ENCODE data around the gene ETV6.

Gene ETV6

DNA sequence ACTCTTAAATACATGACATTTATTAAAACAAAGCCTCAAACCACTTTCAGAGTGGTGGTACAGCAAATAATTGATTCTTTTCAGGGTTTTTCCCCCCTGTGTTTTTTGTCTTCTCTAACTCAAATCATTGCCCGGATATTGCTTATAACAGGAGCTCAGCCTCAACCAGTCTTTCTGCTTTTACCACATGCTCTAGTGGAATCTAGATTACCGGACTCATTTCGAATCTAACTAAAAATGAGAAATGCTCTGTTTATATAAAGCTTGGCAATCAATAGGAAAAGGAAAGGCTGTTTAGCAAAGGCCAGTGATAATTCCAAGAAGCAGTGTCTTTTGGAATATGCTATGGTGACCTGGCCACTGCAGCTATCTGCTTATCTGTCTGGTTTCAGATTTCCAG is 161.5 kb downstream of the ETV6 start:
- FAIRE-seq, result no peak

DNA sequence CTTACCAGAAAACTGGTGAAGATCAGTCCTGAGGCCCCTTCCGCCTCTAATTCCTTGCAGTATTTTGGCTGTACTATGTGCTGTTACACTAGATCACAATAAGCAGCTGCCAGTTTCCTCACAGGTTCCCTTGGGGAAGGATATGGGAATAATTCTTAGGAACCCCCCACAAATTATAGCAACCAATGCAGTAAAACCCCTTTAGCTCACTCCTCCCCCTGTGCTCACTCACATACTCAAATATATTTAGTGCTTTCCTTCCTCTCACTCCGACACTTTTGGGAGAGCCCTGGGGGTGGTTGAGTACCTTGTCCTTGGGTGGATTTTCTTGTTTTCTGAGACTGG is 162.7 kb downstream of the ETV6 start:
- FAIRE-seq, result no peak

DNA sequence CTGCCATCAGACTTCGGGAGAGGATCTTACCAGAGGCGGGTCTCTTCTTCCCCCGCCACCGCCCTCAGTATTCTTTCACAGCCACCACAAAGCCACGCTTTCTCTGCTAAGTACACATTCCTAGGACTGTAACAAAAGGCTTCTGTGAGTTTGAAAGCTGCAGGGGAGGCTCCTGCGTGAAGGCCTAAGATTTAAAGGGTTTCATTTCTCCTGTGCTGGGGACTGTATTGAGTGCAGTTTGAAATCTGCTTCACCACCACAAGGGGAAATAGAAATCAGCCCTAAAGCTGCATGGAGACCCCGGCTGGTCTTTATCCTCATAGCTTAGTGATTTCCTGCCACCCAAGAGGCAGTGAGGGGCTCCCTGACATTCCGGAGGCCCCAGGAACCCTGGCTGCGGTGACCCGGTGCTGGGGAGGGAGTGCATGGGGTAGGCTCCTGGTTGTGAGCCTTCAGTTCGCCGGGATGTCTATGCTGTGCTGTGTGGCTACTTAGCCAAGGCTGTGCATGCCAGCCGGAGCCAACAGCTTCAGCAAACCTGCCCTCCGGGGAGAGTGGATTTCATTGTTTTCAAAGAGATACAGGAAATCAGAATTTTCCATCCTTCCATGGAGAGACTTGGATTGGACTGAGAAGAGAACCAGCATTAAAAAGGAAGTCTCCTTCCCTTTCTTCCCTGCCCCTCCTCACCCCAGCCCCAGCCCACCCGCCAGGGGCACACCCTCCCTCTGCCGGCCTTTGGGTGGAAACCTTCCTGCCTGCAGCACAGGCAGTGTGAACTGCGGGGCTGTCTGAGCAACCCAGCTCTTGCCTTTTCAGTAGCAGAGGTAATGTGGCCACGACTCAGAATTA is 163.3 kb downstream of the ETV6 start:
- FAIRE-seq, result no peak

DNA sequence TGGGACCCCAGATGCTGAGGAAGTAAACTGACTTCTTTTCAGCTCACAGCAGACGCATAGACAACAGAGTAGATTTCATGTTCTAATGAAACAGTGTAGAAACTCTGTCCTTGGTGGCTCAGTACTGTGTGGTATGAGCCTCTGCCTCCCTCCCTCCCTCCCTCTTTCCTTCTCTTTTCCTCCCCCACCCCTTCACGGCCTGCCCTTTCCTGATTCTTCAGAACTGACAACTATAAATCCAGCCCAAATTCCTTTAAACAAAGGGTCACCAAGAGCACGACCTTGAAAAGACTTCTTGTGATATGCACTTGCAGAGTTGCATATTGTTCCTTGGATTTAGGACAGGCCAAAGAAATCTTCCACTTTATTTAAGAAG is 164.0 kb downstream of the ETV6 start:
- no peak for FAIRE-seq

DNA sequence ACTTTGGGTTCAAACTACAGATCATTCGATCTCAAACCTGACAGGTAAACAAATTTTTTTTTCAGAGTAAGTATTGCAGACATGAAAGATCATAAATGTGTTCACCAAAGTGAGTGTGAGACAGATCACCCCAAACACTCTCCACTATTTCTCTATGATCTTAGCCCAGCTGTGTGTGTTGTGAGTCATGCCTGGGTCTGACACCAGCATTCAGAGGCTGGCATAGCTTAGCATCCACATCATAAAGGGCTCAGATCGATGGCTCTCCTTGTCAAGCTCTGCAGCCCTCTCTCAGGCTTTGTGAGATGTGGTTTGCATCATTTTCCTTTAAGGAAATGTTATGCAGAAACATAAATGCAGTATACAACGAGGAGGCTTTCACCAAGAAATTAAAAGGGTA is 164.9 kb downstream of the ETV6 start:
- no peak for FAIRE-seq

DNA sequence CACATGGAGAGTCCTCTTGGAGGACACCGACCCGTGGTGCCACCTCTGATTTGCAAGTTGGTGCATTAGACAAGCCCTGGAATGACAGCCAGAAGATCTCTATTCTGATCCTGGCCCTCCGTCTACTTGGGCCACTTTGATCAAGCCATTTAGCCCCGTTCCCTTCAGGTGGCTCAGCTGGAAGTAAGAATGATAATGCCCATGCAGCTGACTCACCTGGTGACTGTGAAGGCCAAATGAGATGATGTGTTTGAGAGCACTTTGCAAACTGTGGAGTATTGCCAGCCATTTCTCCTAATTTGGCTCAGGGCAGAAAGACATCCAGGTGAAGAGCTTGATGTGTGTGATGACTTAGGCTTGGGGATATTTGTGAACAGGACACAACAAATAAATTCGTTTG is 165.9 kb downstream of the ETV6 start:
- FAIRE-seq, result no peak

DNA sequence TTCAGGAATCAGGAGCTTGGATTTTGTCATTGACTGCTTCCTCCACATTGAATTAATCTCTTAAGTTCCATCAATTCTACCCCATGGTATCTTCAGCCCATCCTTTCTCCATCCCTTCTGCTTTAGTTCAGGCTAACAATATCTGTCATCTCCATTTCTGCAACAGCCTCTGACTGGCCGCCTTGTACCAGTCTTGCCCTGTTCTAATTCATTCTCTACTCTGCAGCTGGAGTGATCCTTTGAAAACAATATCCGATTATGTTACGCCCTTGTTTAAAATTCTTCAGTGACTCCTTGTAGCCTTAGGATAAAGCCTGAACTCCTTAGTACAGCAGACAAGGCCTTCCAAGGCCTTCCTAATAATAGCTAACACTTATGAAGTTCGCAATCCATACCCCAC is 170.2 kb downstream of the ETV6 start:
- no peak for FAIRE-seq

DNA sequence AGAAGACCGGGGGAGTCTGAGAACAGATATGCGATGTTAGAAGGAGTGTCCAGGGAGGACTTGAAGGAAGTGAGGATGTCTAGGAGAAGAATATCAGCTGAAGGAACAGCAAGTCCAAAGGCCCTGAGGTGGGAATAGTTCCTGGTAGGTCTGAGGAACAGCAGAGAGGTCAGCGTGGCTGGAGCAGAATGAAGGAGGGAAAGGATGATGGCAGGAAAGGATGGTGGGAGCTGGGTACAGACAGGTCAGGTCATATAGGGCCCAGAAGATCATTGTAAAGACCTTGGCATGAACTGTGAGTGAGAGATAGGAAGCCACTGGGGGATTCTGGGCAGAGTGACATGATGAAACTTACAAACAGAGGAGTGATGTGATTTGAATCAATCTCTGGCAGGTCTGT is 171.0 kb downstream of the ETV6 start:
- no peak for FAIRE-seq

DNA sequence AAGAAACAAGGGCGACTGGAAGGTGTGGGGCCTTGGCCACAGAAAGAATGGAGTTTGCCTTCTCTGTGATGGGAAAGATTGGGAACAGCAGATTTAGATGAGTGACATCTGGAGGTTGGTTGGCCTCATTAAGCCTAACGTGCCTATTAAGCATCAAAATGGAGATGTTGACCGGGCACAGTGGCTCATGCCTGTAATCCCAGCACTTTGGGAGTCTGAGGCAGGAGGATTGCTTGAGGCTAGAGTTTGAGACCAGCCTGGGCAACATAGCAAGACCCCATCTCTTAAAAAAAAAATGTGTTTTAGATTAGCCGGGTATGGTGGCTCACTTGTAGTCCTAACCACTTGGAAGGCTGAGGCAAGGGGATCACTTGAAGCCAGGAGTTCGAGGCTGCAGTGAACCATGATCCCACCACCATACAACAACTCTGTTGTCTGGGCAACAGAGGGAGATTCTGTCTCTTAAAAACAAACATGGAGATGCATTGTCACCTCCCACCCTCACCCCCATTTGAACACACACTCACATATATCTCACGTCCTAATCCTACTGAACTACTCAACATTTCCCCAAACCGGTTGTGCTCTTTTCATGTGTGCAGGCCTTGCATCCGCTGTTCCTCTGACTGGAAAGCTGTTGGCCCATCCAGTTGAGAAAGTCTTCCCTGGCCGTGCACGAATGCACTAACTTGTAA is 172.1 kb downstream of the ETV6 start:
- no peak for FAIRE-seq

DNA sequence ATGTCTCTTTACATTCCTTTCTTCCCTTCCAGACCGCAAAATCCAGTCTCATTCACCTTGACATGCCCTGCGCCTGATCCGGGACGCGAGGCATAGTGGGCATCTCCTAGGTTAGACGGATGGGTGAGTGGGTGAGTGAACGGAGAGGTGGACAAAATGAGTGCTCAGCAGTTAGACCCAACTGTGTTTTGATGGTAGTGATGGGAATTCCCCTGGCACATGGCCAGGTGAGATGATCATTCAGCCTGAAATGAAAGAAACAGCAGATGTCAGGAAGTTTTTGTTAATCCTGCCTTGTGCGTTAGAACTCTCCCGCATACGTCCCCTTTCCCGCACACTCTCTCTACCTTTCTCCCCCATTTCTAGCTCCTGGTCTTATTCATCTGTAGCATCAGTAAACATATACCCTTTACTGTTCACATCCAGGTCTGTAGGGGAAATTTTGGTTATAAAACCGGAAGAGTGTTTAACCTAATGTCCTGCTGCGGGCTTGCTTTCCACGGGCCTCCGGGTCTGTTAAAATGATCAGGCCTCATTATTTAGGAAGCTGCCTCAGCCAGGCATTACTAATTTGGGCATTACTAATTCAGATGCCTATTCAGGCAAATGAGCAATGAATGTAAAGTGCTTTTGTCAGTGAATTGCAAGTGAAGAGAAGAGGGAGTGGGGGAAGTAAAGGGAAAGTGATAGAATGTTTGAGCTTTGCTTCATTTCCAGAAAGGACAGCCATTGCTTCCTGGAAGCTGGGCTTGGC is 172.8 kb downstream of the ETV6 start:
- no peak for FAIRE-seq

DNA sequence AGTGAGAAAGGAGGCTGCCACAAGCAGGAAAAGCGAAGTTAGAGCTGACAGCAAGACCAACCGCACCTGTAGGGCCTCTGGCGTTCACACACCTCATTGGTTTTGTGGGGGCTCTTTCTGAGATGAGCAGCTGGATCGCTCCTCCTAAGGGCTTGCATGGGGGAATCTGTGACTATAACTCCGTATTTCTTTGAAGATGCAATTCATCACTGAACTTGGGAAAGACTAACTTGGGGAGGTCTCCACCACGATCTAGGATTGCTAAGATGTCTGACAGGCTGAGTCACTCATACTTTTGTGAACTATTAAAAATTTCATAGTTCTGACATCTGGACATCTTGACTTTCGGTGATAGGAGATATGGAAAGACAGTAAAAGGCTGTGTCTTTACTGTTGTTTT is 173.6 kb downstream of the ETV6 start:
- FAIRE-seq, result no peak

DNA sequence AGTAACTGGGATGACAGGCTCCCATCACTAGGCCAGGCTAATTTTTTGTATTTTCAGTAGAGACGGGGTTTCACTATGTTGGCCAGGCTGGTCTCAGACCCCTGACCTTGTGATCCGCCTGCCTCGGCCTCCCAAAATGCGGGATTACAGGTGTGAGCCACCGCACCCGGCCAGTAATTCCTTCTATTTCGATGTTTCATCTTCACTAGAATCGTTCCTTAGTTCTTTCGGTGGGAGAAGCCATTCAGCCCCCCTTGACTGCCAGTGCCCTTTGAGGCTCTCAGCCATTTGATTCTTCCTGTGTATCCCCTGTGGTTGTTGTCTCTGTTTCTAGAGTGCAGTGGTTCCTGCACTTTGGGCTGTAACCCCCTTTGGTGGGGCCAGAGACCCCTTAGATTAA is 174.1 kb downstream of the ETV6 start:
- FAIRE-seq, result no peak

DNA sequence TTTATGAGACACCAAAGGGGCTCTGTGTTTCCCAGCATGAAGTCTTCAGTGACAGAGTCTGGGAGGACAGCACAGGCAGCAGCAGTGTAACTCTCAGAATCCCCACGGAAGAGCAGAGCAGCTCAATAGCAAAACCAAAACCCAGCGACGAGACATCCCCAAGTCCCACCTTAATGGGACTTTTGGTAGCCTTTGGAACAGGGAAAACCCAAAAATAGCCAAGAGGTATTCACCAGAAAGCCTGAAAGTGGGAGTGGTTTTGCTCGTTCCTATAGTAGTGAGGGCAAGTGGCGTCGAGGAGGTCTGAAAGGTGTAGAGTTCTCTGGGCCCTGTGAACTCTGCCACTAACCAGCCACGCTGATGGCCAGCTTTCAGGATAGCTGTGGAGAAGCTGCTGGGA is 174.6 kb downstream of the ETV6 start:
- no peak for FAIRE-seq

DNA sequence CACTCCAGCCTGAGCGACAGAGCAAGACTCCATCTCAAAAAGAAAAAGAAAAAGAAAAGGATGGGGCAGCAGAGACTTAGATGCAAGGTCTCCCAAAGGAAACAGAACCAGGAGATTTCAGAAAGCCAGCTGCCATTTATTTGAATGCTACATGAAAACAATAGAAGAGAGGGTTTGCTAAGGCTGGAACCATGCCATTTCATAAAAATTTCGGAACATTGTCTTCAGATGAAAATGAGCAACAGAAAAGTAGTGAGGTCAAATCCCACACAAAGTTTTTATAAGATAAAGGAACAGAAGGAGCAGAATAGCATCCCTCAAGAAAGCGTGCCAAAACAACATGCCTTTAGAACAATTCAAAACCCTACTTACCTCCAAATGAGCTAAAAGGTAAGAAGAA is 175.3 kb downstream of the ETV6 start:
- no peak for FAIRE-seq

DNA sequence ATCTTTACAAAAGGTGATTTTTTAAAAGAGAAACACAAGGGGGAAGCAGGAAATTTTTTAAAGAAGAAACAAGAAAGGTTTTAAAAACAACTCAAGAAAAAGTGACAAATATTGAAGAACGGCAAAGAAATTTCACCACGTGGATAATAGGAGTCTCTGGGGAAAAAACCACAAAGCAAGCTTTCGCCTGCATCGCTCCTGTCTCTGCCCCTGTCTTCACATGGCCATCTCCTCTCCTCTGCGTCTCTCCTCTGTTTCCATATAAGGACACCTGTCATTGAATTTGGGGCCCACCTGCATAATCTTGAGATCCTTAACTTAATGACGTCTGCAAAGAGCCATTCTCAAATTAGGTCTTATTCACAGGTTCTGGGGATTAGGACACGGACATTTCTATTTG is 175.8 kb downstream of the ETV6 start:
- no peak for FAIRE-seq

DNA sequence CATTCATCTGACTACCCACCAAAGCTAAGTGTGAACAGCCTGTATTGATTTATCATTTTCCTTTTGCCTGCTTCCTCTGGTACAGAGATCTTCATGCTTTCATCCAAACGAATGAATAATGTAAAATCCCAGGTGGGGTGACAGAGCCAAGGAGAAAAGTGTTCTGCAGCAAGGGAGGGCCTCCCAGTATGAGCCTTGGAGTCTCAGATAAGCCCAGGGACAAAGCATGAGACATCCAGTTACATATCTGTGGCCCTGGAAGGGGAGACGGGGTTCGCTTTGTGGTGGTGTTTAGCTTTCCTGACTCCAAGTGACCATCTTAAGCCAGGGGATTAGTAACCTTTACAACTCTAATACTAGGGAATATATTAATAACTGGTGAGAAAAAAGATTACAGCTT is 177.1 kb downstream of the ETV6 start:
- FAIRE-seq, result no peak

DNA sequence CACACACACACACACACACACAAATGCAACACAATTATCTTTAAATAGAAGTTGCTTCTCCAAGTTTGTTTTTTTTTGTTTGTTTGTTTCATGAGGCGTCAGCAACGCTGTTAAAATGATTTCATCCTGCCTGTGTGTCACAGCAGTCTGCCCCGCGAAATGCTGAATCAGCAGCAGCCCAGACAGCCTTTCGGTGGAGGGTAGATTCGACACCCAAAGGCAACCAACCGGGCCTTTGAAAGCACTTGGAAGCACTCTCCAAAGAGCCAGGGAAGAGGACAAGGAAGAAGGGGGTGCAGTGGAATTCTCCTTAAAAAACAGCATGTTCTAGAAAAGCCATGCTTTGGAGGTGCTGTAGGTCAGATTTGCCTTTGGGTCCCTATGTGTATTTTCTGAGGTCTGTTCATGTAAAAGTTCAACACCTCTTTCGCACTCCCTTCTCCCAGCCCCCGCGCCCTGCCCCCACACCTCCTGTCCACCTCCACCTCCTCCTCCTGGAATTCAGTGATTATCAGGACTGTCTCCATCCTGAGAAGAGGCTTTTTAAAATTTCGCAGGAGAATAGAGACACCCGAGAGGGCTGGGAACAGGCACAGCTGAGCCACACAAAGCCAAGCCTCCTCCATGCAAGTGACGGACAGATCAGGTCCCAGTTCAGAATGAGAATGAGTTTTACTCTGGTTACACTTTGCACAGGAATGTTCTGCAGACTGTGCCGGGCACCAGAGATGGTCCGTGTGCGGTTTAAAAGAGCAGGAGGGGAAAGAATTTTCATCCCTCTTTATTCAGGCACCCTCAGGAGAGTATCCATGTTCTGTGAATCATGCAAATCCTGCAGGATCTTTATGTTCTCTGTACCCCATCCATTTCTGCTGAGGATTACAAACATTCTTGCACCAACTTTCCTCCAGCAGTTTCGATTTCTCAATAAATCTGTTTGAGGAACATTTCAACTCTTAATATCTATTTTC is 177.9 kb downstream of the ETV6 start:
- FAIRE-seq, result no peak

DNA sequence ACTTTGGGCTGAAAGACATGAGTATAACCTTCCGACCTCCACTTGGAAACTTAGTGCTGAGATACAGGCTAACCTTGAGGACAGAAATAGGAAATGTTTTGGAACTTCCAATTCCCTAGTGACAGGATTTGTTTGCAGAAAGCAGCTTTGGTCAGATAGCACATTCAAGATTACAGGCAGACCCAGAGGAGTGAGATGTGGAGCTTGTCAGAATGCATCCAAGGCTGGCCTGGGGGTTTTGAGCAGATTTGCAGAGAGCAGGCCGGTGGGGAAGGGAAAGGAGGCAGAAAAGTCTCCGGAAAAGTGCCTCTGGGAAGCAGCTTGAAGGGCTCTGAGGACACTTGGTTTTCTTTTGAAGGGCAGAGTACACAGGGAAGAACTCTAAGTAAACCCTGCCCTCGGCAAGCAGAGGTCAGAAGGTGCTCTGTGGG is 180.3 kb downstream of the ETV6 start:
- no peak for FAIRE-seq

DNA sequence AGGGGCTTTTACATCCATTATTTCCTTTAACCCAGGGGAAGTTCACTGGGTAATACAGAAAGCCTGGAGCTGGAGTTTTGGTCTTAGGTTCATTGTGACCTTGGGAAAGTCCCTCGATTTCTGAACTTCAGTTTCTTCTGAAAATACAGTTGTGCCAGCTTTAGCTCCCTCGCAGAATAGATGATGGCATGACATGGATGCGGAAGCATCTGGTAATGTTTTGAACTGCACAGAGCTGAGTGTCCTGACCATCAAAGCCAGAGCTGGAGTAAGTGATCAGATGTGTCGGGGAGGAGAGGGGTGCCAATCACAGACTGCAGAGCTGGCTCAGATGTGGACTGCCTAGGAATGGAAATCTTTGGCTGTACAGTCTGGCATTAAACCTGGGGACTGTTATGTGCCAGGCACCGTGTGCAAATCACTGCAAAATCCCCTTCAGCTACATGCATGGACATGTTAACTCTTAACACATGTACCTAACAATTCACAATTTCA is 180.9 kb downstream of the ETV6 start:
- FAIRE-seq, result no peak

DNA sequence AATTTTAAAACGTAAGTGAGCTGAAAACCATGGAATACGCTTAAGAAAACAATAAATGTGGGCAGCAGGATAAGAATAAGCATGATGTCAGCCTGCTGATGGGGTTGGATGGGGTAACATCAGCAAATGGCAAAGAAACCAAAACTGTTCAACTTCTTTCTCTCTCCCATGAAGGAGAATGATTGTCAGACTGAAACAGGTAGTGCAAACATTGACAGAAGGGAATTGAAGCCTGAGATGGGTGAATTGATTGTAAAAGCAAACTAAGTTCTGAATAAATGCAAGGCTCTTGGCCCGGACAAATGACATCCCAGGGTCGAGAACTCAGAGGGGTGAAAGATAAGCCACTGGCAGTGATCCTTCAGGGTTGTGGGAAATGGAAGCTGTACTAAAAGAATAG is 182.6 kb downstream of the ETV6 start:
- no peak for FAIRE-seq

DNA sequence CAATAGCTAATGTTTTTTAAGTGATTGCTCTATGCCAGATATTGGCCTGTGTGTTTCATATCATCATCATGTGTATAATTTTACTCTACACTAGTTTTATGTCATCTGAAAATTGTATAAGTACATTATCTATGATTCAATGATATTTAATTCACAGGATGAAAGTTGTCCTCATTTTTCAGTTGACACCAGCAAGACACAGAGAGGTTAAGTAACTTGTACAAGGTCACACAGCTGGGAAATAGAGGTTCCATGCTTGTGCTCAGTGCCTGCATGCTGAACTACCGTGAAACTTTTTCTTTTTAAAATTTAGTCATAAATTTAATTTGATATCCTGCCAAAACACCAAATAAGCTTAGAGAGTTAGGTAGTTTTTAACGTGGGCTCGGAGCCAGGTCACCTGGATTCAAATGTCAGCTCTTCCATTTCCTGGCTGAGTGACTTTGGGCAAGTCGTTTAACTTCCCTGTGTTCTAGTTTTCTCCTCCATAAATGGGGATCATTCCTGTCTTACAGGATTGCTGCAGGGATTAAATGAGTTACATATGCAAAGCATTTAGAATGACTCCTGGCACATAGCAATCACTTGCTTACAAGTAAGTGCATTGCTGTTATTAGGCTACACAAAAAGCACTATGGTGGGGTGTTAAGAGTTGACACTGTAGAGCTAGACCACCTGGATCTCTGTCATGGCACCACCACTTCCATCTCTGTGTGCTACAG is 183.9 kb downstream of the ETV6 start:
- FAIRE-seq, result no peak

Data from colon (tissue), 2 donors.